Measurements from ENCODE around the gene TTC9B. TPM values are rescaled to one million over a fixed set of nuclear protein-coding genes. Genes with fewer than 3 reads are reported as not detected.

Gene TTC9B
- total and polyA plus RNA-seq, 2 of the 13 experiments (the other 11 are each of a cell fraction or from before 2014, with no cell fraction given) = not detected

GRCh38 chr19:40241125-40241808, 23.1 kb upstream of the TTC9B start:
- CTCF ChIA-PET (ENCODE audit: low intra/inter-chr PET ratio, low total read pairs) = no interaction called here
- H3K79me2 ChIP-seq (ENCODE audit: insufficient read depth, low read length) = peaks cover 8% of the 10 kb centered on the region
- H3K27me3 ChIP-seq (ENCODE audit: control insufficient read depth in 1 of 2, insufficient read depth in 2 of 2, low read length in 2 of 2) = no peaks in the 10 kb centered on the region
- no peaks in the 10 kb centered on the region for H4K20me1 ChIP-seq (ENCODE audit: insufficient read depth, low read length)
- DNase-seq (ENCODE audit: low spot score) = no peak
- intact Hi-C loops (cut with micrococcal nuclease; ENCODE audit: unreplicated experiment) = no loop called here
- BruUV-seq (replicated peaks) = no TSS peak
- in situ Hi-C loops (cut with HindIII; ENCODE audit: extremely low pct_ligation_motif_present, low pct_unique_long_range_greater_than_20kb) = no loop called here
- no peak overlapping the region for H3K4me2 ChIP-seq (ENCODE audit: low read depth, low read length)
- no peak overlapping the region for H3K9ac ChIP-seq (ENCODE audit: insufficient read depth, low read depth, low read length)
- H3K36me3 ChIP-seq (replicated peaks in 1 of 2; ENCODE audit: control insufficient read depth in 1 of 2, insufficient read depth in 2 of 2, low read length in 2 of 2) = peaks cover 25 to 74% of the 10 kb centered on the region in 2 experiments
- no peak for FAIRE-seq
- no peaks in the 10 kb centered on the region for H3K9me3 ChIP-seq (ENCODE audit: low read length)
- no peak for ATAC-seq
- no peak overlapping the region for H3K27ac ChIP-seq (ENCODE audit: extremely low read length, insufficient read depth, low read length)
- over 99% methylated on average over 12 of the region's 12 CpGs for WGBS (ENCODE audit: low lambda C conversion rate)
- peaks cover 8% of the 10 kb centered on the region; the same call in 1 of the 2 replicates for H3K4me1 ChIP-seq (ENCODE audit: insufficient read depth, low read length)
- POLR2A ChIA-PET = no interaction called here
- H3K4me3 ChIP-seq (replicated peaks in 1 of 3; ENCODE audit: insufficient read depth in 1 of 3, low read depth in 2 of 3, low read length in 3 of 3) = no peak overlapping the region
- TF ChIP-seq BCL6 (CRISPR knock-in tag; IDR thresholded peaks at IDR 0.05) (no peak), MTERF4 (CRISPR knock-in tag; IDR thresholded peaks at IDR 0.05) (no peak), ZNF747 (CRISPR knock-in tag; IDR thresholded peaks at IDR 0.05; ENCODE audit: borderline replicate concordance) (no peak), ZNF460 (CRISPR knock-in tag; IDR thresholded peaks at IDR 0.05; ENCODE audit: borderline replicate concordance) (no peak), FOXA3 (CRISPR knock-in tag; IDR thresholded peaks at IDR 0.05) (no peak), MED13 (CRISPR knock-in tag; IDR thresholded peaks at IDR 0.05) (no peak)
- no peak overlapping the region for H2AFZ ChIP-seq (ENCODE audit: low read length)

GRCh38 chr19:40240332-40240731, 22.1 kb upstream of the TTC9B start:
- H3K4me1 ChIP-seq (ENCODE audit: insufficient read depth, low read length) = no peaks in the 10 kb centered on the region
- H3K9me3 ChIP-seq (ENCODE audit: low read length) = no peaks in the 10 kb centered on the region
- H2AFZ ChIP-seq (ENCODE audit: low read length) = no peak overlapping the region
- TF ChIP-seq FLYWCH1 (CRISPR knock-in tag; IDR thresholded peaks at IDR 0.05) = no peak
- CTCF ChIA-PET (ENCODE audit: low intra/inter-chr PET ratio, low total read pairs) = no interaction called here
- in situ Hi-C loops (cut with HindIII; ENCODE audit: extremely low pct_ligation_motif_present, low pct_unique_long_range_greater_than_20kb) = no loop called here
- peaks cover 32 to 76% of the 10 kb centered on the region in 2 experiments for H3K36me3 ChIP-seq (replicated peaks in 1 of 2; ENCODE audit: control insufficient read depth in 1 of 2, insufficient read depth in 2 of 2, low read length in 2 of 2)
- no peaks in the 10 kb centered on the region for H4K20me1 ChIP-seq (ENCODE audit: insufficient read depth, low read length)
- intact Hi-C loops (cut with micrococcal nuclease; ENCODE audit: unreplicated experiment) = no loop called here
- H3K79me2 ChIP-seq (ENCODE audit: insufficient read depth, low read length) = peaks cover 8% of the 10 kb centered on the region
- FAIRE-seq (no peak), ATAC-seq (no peak), DNase-seq (ENCODE audit: low spot score) (no peak)
- H3K27ac ChIP-seq (ENCODE audit: extremely low read length, insufficient read depth, low read length) = no peak overlapping the region
- no peaks in the 10 kb centered on the region for H3K27me3 ChIP-seq (ENCODE audit: control insufficient read depth in 1 of 2, insufficient read depth in 2 of 2, low read length in 2 of 2)
- H3K9ac ChIP-seq (ENCODE audit: insufficient read depth, low read depth, low read length) = no peak overlapping the region
- POLR2A ChIA-PET = no interaction called here
- WGBS (ENCODE audit: low lambda C conversion rate) = 90% methylated on average over 4 of the region's 6 CpGs
- no TSS peak for BruUV-seq (replicated peaks)
- no peak overlapping the region for H3K4me2 ChIP-seq (ENCODE audit: low read depth, low read length)
- no peak overlapping the region for H3K4me3 ChIP-seq (replicated peaks in 1 of 3; ENCODE audit: insufficient read depth in 1 of 3, low read depth in 2 of 3, low read length in 3 of 3)
